ENCODE measurements around the gene ZNF609. TPM values are rescaled to one million over a fixed set of nuclear protein-coding genes. Genes with fewer than 3 reads are reported as not detected.

Gene ZNF609
- total and polyA plus RNA-seq, 2 of the 13 experiments (the other 11 are each of a cell fraction or from before 2014, with no cell fraction given), result 8.9 to 9.9 TPM

DNA sequence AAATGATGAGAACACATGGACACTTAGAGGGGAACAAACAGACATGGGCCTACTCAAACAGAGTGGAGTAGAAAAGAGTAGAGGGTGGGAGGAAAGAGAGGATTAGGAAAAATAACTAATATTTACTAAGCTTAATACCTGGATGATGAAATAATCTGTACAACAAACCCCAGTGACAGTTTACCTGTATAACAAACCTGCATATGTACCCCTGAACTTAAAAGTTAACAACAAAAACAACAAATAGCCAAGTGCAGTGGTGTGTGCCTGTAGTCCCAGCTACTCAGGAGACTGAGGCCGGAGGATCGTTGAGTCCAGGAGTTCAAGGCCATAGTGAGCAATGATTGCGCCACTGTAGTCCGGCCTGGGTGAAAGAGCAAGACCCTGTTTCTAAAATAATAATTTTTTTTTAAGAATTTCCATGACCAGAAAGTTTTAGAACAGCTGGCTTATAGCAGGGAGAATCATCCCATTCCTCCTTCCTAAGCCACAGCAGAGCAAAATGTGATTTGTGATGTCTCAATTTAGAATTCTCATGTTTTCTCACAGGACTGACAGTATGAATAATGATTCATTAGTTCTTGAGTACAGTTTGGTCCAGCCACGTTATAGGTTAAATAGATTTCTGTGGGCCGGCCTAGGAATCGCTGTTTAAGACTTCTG lies 150.0 kb downstream of the ZNF609 start (continued):
- peak; percentile 64; the same call in 1 of the 2 replicates for TF ChIP-seq RERE (CRISPR knock-in tag; IDR thresholded peaks at IDR 0.05; ENCODE audit: low read depth)
- TF ChIP-seq MAFK (conservative IDR thresholded peaks at IDR 0.05 in 1 of 2, IDR thresholded peaks at IDR 0.05 in 1 of 2; ENCODE audit: low read length in 2 of 2), result no peak
- TF ChIP-seq, protein P1, sequence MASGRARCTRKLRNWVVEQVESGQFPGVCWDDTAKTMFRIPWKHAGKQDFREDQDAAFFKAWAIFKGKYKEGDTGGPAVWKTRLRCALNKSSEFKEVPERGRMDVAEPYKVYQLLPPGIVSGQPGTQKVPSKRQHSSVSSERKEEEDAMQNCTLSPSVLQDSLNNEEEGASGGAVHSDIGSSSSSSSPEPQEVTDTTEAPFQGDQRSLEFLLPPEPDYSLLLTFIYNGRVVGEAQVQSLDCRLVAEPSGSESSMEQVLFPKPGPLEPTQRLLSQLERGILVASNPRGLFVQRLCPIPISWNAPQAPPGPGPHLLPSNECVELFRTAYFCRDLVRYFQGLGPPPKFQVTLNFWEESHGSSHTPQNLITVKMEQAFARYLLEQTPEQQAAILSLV (CRISPR knock-in tag; IDR thresholded peaks at IDR 0.05; ENCODE audit: borderline replicate concordance), result no peak
- TF ChIP-seq ZSCAN31 (CRISPR knock-in tag; IDR thresholded peaks at IDR 0.05; ENCODE audit: low read depth), result no peak; the same call in 1 of the 2 replicates
- no peak for TF ChIP-seq TBX3 (IDR thresholded peaks at IDR 0.05; ENCODE audit: borderline replicate concordance)
- peak; percentile 78 for TF ChIP-seq POGZ (CRISPR knock-in tag; IDR thresholded peaks at IDR 0.05)
- peak; percentile 68 for TF ChIP-seq FOXO1 (CRISPR knock-in tag; IDR thresholded peaks at IDR 0.05)
- TF ChIP-seq NCOA2 (CRISPR knock-in tag; IDR thresholded peaks at IDR 0.05), result peak; percentile 88
- TF ChIP-seq RARG (CRISPR knock-in tag; IDR thresholded peaks at IDR 0.05; ENCODE audit: low read depth), result no peak
- TF ChIP-seq ZNF10 (CRISPR knock-in tag; IDR thresholded peaks at IDR 0.05; ENCODE audit: borderline replicate concordance, low read depth), result no peak
- TF ChIP-seq POLR2AphosphoS5 (IDR thresholded peaks at IDR 0.05; ENCODE audit: low read depth, low read length), result no peak
- TF ChIP-seq U2AF2 (IDR thresholded peaks at IDR 0.05; ENCODE audit: low read depth, low read length), result no peak
- TF ChIP-seq ZNF839 (CRISPR knock-in tag; IDR thresholded peaks at IDR 0.05; ENCODE audit: borderline replicate concordance), result no peak
- peak; percentile 35; the same call in 1 of the 2 replicates for TF ChIP-seq ZBTB7A (CRISPR knock-in tag; IDR thresholded peaks at IDR 0.05)
- no peak for TF ChIP-seq SATB2 (CRISPR knock-in tag; IDR thresholded peaks at IDR 0.05)
- TF ChIP-seq MAFF (IDR thresholded peaks at IDR 0.05; ENCODE audit: low read depth, low read length), result no peak
- no peak for TF ChIP-seq ZNF180 (CRISPR knock-in tag; IDR thresholded peaks at IDR 0.05; ENCODE audit: borderline replicate concordance, low read depth)
- TF ChIP-seq, protein P2, sequence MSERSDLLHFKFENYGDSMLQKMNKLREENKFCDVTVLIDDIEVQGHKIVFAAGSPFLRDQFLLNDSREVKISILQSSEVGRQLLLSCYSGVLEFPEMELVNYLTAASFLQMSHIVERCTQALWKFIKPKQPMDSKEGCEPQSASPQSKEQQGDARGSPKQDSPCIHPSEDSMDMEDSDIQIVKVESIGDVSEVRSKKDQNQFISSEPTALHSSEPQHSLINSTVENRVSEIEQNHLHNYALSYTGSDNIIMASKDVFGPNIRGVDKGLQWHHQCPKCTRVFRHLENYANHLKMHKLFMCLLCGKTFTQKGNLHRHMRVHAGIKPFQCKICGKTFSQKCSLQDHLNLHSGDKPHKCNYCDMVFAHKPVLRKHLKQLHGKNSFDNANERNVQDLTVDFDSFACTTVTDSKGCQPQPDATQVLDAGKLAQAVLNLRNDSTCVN (CRISPR knock-in tag; IDR thresholded peaks at IDR 0.05; ENCODE audit: borderline replicate concordance), result peak; percentile 69; the same call in 1 of the 2 replicates
- TF ChIP-seq, protein P3, sequence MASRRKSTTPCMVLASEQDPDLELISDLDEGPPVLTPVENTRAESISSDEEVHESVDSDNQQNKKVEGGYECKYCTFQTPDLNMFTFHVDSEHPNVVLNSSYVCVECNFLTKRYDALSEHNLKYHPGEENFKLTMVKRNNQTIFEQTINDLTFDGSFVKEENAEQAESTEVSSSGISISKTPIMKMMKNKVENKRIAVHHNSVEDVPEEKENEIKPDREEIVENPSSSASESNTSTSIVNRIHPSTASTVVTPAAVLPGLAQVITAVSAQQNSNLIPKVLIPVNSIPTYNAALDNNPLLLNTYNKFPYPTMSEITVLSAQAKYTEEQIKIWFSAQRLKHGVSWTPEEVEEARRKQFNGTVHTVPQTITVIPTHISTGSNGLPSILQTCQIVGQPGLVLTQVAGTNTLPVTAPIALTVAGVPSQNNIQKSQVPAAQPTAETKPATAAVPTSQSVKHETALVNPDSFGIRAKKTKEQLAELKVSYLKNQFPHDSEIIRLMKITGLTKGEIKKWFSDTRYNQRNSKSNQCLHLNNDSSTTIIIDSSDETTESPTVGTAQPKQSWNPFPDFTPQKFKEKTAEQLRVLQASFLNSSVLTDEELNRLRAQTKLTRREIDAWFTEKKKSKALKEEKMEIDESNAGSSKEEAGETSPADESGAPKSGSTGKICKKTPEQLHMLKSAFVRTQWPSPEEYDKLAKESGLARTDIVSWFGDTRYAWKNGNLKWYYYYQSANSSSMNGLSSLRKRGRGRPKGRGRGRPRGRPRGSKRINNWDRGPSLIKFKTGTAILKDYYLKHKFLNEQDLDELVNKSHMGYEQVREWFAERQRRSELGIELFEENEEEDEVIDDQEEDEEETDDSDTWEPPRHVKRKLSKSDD (CRISPR knock-in tag; IDR thresholded peaks at IDR 0.05; ENCODE audit: low read depth), result no peak
